C4-2B (cell line): ENCODE data around the gene ITPKB.

Source experiments
- H3K27ac ChIP-seq: fragments of 450-650 bp; 2 replicates; pipeline ENCODE4 v1.5.1; 2017
- CTCF ChIP-seq: fragments of 450-650 bp; conservative IDR thresholded peaks from 2 replicates; pipeline ENCODE4 v1.5.1; 2017; ENCODE audit warnings: mild to moderate bottlenecking
- ZFX ChIP-seq: fragments of 450-650 bp; IDR thresholded peaks from 2 replicates; pipeline ENCODE4 v1.6.1; 2017

ITPKB gene

DNA sequence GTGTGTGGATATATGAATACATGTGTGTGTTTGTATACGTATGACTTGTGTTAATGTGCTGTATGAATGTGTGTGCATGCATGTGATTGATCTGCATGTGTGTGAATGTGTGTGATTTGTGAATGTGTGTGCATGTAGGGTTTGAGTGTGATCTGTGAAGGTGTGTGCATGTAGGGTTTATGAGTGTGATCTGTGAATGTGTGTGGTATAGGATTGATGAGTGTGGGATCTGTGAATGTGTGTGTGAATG, 102.3 kb downstream of the ITPKB start:
- H3K27ac ChIP-seq, result no peak overlapping the region
- no peak for TF ChIP-seq CTCF
- no peak for TF ChIP-seq ZFX

GRCh38 chr1:226635456-226635941, 103.6 kb downstream of the ITPKB start:
- H3K27ac ChIP-seq, result no peak overlapping the region
- TF ChIP-seq CTCF (no peak), ZFX (no peak)

- no peak overlapping the region for H3K27ac ChIP-seq
- TF ChIP-seq ZFX (no peak), CTCF (no peak)
These were observed 104.4 kb downstream of the ITPKB start for GRCh38 chr1:226634611-226635246.

DNA sequence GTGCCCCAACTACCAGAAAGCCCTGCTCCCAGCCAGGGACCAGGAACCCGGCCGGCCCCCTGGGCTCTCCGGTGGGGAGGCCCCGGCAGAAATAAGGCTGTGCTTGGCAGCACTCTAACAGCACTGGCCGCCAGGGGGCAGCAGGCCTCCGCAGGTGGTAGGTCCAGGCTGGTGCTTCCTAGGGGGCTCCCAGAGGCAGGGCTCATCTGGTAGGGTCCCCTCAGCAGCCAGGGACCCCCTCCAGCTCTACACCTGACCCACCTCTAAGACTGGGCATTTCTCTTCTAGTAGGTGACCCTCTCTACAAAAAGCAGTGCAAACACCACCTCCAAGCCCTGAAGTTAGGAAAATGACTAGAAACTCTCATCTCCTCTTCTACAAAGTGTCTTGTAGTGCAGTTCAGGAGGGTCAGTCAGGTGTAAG, 104.9 kb downstream of the ITPKB start:
- H3K27ac ChIP-seq, result no peak overlapping the region
- peak; percentile 97 for TF ChIP-seq CTCF
- TF ChIP-seq ZFX, result no peak

DNA sequence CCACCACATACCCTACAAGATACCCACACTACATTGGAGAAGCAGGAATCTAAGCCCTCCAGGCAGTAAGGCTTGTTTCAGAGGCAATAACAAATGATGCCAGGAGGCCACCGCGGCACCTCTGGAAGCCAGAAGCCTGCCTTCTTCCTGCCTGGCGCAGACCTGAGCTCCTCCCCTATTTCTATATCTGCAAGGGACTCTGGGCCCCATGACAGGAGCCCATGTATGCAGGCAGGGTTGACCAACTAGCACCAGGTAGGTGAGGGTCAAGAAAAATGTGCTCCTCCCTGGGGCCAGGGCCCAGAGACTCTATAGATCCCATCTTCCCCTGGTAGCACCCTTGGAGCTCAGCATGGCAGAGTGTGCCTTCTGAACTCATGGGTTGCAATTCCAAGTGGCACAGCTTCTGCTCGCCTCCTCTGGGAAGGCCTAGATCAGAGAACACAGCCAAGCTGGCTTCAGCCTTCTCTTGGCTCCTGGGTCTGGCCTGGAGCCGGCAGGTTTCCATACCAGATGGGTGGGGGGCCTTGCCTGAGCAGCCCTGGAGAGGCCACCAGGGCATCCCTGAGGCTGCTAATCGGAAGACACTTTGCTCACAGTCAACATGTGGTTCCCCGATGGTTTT, 105.4 kb downstream of the ITPKB start:
- H3K27ac ChIP-seq, result no peak overlapping the region
- TF ChIP-seq ZFX (no peak), CTCF (no peak)

GRCh38 chr1:226632922-226633351, 106.1 kb downstream of the ITPKB start:
- no peak for TF ChIP-seq CTCF
- TF ChIP-seq ZFX, result no peak
- H3K27ac ChIP-seq, result no peak overlapping the region

DNA sequence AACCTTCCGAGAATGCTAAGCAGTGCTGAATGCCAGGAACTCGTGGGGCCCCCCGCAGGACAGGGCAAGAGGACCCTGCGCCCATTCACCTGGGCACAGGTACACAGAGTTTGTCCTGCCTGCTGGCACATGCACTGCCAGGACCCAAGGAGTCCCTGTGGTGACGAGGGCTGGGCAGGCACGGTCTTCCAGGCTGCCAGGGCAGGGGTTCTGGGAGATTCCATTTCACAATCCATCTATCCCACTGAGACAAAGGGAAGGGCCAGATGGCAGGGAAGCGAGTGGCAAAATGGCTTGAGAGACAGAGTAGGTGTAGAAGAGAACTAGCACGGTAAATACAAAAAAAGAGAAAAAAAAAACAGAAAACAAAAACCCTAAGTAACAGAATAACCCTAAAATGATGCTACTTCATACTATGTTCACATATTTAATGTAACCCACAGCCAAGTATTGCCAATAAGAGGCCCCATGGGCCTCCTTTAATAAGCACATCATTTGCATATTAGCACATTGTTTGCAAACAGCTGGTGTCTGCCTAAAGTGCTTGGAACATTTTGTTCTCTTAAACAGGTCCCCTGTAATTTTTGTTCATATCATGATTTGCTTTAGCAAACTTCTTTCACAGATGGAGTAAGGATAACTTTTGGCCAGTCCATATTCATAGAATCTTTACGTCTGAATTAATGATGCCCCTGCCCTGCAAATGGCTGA, 106.8 kb downstream of the ITPKB start:
- no peak overlapping the region for H3K27ac ChIP-seq
- TF ChIP-seq ZFX, result no peak
- TF ChIP-seq CTCF, result no peak
